Measurements from ENCODE around the gene ZPBP2.

The ZPBP2 gene

GRCh38 chr17:39863244-39863917, 4.6 kb upstream of the ZPBP2 start:
- no peaks in the 10 kb centered on the region for H4K20me1 ChIP-seq (ENCODE audit: insufficient read depth, low read length)
- H3K4me2 ChIP-seq (ENCODE audit: low read length): peak overlapping the region; percentile 99
- H3K79me2 ChIP-seq (ENCODE audit: insufficient read depth, low read length): peaks cover 64% of the 10 kb centered on the region
- TF ChIP-seq EZH2 (IDR thresholded peaks at IDR 0.05; ENCODE audit: borderline replicate concordance, low read length): no peak
- TF ChIP-seq CTCF (IDR thresholded peaks at IDR 0.05; ENCODE audit: low read length): no peak
- H3K9me3 ChIP-seq (ENCODE audit: low read length): no peaks in the 10 kb centered on the region
- H3K4me1 ChIP-seq (ENCODE audit: insufficient read depth, low read length, severe bottlenecking): peaks cover 65% of the 10 kb centered on the region
- H3K27me3 ChIP-seq (ENCODE audit: insufficient read depth, low read length): no peaks in the 10 kb centered on the region
- H3K9ac ChIP-seq (ENCODE audit: low read length): peak overlapping the region; percentile 98
- peak overlapping the region; percentile 86 for H3K4me3 ChIP-seq (ENCODE audit: low read depth, low read length, poor library complexity, severe bottlenecking)
- peaks cover 11% of the 10 kb centered on the region for H3F3A ChIP-seq (ENCODE audit: insufficient read depth, low read length)
- H3K27ac ChIP-seq (ENCODE audit: low read depth, low read length, poor library complexity, severe bottlenecking): peak overlapping the region; percentile 99
- H2AFZ ChIP-seq (ENCODE audit: low read length): no peak overlapping the region
- peaks cover 33% of the 10 kb centered on the region for H3K36me3 ChIP-seq (ENCODE audit: insufficient read depth, low read length)
- no peaks in the 10 kb centered on the region for H3K9me2 ChIP-seq (ENCODE audit: low read depth, low read length)

- H3K4me2 ChIP-seq (ENCODE audit: low read length): peak within 1 kb of the TSS; percentile 99
- H3K9ac ChIP-seq (ENCODE audit: low read length): peak within 1 kb of the TSS; percentile 98
- H3K79me2 ChIP-seq (ENCODE audit: insufficient read depth, low read length): peaks cover 57% of the 10 kb centered on the region
- H3K4me1 ChIP-seq (ENCODE audit: insufficient read depth, low read length, severe bottlenecking): peaks cover 62% of the 10 kb centered on the region
- H3F3A ChIP-seq (ENCODE audit: insufficient read depth, low read length): peaks cover 11% of the 10 kb centered on the region
- H3K9me3 ChIP-seq (ENCODE audit: low read length): no peaks in the 10 kb centered on the region
- peak within 1 kb of the TSS; percentile 99 for H3K27ac ChIP-seq (ENCODE audit: low read depth, low read length, poor library complexity, severe bottlenecking)
- H3K9me2 ChIP-seq (ENCODE audit: low read depth, low read length): no peaks in the 10 kb centered on the region
- H4K20me1 ChIP-seq (ENCODE audit: insufficient read depth, low read length): no peaks in the 10 kb centered on the region
- H2AFZ ChIP-seq (ENCODE audit: low read length): no peak within 1 kb of the TSS
- H3K27me3 ChIP-seq (ENCODE audit: insufficient read depth, low read length): no peaks in the 10 kb centered on the region
- peak; percentile 38 for TF ChIP-seq CTCF (IDR thresholded peaks at IDR 0.05; ENCODE audit: low read length)
- no peak for TF ChIP-seq EZH2 (IDR thresholded peaks at IDR 0.05; ENCODE audit: borderline replicate concordance, low read length)
- H3K36me3 ChIP-seq (ENCODE audit: insufficient read depth, low read length): peaks cover 29% of the 10 kb centered on the region
- H3K4me3 ChIP-seq (ENCODE audit: low read depth, low read length, poor library complexity, severe bottlenecking): peak within 1 kb of the TSS; percentile 86
Measured at GRCh38 chr17:39863918-39864746, 3.9 kb upstream of the ZPBP2 start, which contains the start of gene IKZF3. IKZF3 (minus strand) TSS chr17:39864312; CDS start chr17:39864126, 186 bp downstream.

- Histone ChIP-seq H3K27me3 (ENCODE audit: insufficient read depth, low read length) (no peaks in the 10 kb centered on the region), H3F3A (ENCODE audit: insufficient read depth, low read length) (peaks cover 11% of the 10 kb centered on the region), H3K79me2 (ENCODE audit: insufficient read depth, low read length) (peaks cover 36% of the 10 kb centered on the region), H3K9me2 (ENCODE audit: low read depth, low read length) (no peaks in the 10 kb centered on the region), H3K4me1 (ENCODE audit: insufficient read depth, low read length, severe bottlenecking) (peaks cover 55% of the 10 kb centered on the region), H3K9me3 (ENCODE audit: low read length) (no peaks in the 10 kb centered on the region), H3K4me2 (ENCODE audit: low read length) (peak overlapping the region; percentile 99), H2AFZ (ENCODE audit: low read length) (no peak overlapping the region), H3K9ac (ENCODE audit: low read length) (peak overlapping the region; percentile 98), H3K27ac (ENCODE audit: low read depth, low read length, poor library complexity, severe bottlenecking) (peak overlapping the region; percentile 99), H3K36me3 (ENCODE audit: insufficient read depth, low read length) (peaks cover 13% of the 10 kb centered on the region), H4K20me1 (ENCODE audit: insufficient read depth, low read length) (no peaks in the 10 kb centered on the region), H3K4me3 (ENCODE audit: low read depth, low read length, poor library complexity, severe bottlenecking) (peak overlapping the region; percentile 86)
- TF ChIP-seq EZH2 (IDR thresholded peaks at IDR 0.05; ENCODE audit: borderline replicate concordance, low read length): no peak
- no peak for TF ChIP-seq CTCF (IDR thresholded peaks at IDR 0.05; ENCODE audit: low read length)
Measured at GRCh38 chr17:39866013-39866730, 1.8 kb upstream of the ZPBP2 start.

Measured in OCI-LY1 (cell line).